GM19468 (cell line): ENCODE measurements around the gene MPLKIP.
"Not testable (repeated sequence)": the region's sequence is repeated elsewhere in the genome, so short reads cannot be mapped to it uniquely, and the experiment has no call there.

Experiments used
- ATAC-seq: cut with Tn5 transposase; IDR thresholded peaks from one replicate; pipeline ENCODE4 v1.9.1; 2021; ENCODE audit warnings: mild to moderate bottlenecking, moderate library complexity, moderate number of reproducible peaks; ENCODE audit not compliant: unreplicated experiment; ENCODE audit errors: extremely low read depth

The MPLKIP gene

GRCh38 chr7:40135317-40135610 is 842 bp upstream of the MPLKIP start:
- no peak for ATAC-seq

DNA sequence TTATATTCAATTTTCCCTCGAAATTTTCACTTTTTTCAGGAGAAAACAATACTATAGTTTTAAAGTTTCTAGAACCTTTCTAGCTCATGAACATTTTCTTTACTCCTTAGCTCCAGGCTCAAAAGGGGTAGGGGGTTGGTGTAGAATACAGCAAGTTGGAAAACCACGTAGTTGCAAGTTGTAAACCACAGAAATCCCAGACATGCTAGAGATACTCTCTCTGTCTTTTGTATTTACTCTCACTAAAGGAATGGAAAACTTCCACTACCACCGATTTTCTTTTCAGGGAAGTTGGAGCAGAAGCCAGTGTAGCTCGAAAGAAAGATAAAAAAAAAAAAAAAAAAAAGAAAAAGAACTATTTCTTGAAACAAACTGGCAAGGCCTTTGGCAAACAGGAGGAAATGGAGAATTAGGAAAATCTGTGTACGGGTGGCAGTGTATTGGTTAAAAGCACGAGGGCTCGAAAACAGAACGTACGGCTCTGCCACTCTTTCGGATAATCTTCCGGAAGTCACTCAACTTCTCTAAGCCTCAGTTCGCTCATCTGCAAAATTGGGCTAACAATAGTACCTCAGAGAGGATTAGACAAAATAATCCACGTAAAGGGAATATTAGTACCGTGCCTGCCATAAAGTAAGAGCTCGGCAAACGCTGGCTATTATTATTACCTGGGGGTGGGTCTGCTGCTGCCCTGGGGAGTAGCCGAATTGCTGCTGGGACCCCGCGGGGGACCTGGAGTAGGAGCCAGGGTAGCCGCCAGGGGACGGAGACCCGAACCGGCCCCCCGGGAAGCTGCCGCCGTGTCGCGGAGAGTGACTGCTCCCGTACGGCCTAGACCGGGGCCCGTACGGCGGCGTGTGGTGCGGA is 628 bp downstream of the MPLKIP start:
- no peak for ATAC-seq

DNA sequence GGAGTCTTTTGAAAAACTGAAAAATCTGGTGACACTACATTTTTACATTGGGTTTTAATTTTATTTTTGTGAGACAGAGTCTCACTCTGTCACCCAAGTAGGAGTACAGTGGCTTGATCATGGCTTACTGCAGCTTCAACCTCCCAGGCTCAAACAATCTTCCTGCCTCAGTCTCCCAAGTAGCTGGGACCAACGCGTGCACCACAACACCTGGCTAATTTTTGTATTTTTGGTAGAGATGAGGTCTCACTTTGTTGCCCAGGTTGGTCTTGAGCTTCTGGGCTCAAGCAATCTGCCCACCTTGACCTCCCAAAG is 11.5 kb downstream of the MPLKIP start:
- no peak for ATAC-seq

- not testable (repeated sequence) for ATAC-seq
Measured at GRCh38 chr7:40122100-40122939, 12.1 kb downstream of the MPLKIP start.

DNA sequence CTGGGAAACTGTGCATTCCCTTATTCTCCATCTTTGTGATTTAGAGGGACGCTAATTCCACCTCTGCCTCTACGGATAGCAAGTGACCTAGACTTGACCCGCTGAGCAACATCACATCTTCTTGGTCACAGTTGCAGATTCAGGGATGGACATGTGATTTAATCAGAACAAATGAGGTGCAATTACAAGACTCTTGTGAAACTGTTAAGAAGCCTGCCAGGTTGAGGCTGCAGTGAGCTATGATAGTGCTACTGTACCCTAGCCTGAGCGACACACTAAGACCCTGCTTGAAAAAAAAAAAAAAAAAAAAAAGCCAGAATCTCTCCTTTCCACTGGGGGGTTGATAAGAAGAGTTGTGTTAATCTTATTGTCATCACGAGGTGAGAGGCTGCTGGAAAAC is 14.4 kb downstream of the MPLKIP start:
- no peak for ATAC-seq

- not testable (repeated sequence) for ATAC-seq
Measured at GRCh38 chr7:40118201-40118600, 16.2 kb downstream of the MPLKIP start.

DNA sequence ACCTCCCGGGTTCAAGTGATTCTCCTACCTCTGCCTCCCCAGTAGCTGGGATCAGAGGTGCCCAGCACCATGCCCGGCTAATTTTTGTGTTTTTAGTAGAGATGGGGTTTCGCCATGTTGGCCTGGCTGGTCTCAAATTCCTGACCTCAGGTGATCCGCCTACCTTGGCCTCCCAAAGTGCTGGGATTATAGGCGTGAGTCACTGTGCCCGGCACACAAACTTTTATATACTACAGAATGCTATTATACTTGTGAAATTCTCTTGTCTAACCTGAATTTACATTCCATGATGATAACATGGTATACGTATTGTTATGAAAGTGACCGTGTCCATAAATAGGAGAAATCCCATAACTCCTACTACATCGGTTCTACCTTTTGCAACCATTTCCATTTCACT is 17.2 kb downstream of the MPLKIP start:
- not testable (repeated sequence) for ATAC-seq

- no peak for ATAC-seq
Measured at GRCh38 chr7:40115936-40116335, 18.5 kb downstream of the MPLKIP start.

GRCh38 chr7:40105879-40106473 is 28.4 kb downstream of the MPLKIP start:
- no peak for ATAC-seq

DNA sequence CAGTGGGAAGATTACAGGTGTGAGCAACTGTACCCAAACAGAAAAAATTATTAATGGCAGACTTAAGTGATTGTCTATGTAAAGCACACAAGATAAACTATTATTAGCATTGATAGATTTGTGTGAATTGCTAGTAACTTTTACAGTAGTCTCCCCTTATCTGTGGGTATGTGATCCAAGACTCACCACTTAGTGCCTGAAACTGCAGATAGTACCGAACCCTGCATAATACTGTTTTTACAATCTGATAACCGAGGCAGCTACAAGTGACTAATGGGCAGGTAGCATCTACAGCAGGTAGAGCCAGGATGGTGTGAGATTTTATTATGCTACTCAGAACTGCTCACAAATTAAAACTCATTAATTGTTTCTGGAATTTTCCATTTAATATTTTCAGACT is 31.5 kb downstream of the MPLKIP start:
- no peak for ATAC-seq

GRCh38 chr7:40101201-40101600 is 33.2 kb downstream of the MPLKIP start:
- ATAC-seq, result no peak

DNA sequence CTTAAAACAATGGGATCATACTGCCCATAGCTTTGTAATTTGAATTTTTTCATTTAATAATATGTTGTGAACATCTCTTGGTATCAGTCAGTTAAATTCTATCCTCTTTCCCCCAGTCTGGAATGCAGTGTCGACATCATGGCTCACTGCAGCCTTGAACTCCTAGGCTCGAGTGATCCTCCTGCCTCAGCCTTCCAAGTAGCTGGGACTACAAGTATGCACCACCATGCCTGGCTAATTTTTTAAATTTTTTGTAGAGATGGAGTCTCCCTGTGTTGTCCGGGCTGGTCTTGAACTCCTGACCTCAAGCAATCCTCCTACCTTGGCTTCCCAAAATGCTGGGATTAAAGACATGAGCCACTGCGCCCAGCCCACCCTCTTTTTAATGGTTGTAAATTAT is 34.6 kb downstream of the MPLKIP start:
- no peak for ATAC-seq

DNA sequence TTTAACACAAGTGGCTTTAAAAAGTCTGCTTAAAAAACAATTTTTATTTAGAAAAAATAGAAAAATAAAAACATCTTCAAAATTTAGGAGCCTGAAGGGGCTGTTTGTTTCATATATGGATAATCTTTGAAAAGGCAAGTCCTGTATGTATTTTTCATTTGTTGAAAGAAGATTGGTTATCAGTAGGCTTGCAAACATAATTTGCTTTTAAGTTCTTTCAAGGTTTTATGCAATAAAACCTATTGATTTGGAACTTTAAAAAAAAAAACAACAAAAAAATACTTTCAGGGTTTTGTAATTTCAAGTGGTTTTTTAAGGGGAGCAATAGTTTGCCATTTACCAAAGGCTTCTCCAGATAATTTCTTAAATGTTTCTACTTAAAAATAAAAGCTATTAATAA is 35.6 kb downstream of the MPLKIP start:
- ATAC-seq, result no peak

DNA sequence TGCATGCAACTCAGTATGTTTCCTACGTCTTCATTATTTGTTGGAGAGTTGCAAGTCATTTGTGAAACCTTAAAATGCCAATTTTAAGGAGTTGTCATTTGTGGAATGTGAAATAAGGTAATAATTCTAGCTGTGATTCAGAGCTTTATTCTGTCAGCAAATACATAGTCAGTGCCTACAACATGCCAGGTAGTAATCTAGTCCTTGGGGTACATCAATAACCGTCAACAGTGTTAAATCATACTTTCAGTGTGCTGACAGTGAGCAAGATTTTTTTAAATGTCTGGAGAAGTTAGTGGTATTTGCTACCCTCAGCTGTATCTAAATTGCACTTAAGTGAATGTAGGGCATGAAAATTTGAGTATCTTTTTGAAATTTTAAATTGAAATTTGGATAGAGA is 36.7 kb downstream of the MPLKIP start:
- ATAC-seq, result no peak

- no peak for ATAC-seq
Measured at GRCh38 chr7:40095695-40096327, 38.6 kb downstream of the MPLKIP start.

DNA sequence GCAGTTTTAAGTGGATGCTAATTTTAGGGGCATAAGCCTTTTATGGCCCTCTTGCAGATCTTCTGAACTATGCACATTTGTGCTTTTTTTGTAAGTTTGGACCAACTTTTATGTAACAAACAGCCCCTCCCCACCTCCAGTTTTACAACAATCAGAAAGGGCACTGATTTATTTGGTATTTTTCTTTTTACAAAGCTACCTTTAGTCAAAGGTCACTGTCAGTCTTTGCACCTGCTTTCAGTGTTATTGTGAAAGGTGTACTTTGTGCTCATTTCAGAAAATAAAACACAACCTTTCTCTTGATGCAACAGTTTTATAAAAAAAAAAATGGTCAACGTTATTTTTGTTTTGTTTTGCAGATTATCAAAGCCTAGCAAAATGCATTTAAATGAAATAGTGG is 39.2 kb downstream of the MPLKIP start:
- no peak for ATAC-seq

- no peak for ATAC-seq
Measured at GRCh38 chr7:40093631-40094350, 40.6 kb downstream of the MPLKIP start.

- ATAC-seq, result no peak
Measured at GRCh38 chr7:40092182-40092581, 42.2 kb downstream of the MPLKIP start.

GRCh38 chr7:40077849-40078248 is 56.6 kb downstream of the MPLKIP start:
- no peak for ATAC-seq
